Measurements from ENCODE around the gene REEP3. TPM values are rescaled to one million over a fixed set of nuclear protein-coding genes. Genes with fewer than 3 reads are reported as not detected.

REEP3 gene
- total and polyA plus RNA-seq, 4 donors = 20.9 to 74.3 (median 43.1) TPM

DNA sequence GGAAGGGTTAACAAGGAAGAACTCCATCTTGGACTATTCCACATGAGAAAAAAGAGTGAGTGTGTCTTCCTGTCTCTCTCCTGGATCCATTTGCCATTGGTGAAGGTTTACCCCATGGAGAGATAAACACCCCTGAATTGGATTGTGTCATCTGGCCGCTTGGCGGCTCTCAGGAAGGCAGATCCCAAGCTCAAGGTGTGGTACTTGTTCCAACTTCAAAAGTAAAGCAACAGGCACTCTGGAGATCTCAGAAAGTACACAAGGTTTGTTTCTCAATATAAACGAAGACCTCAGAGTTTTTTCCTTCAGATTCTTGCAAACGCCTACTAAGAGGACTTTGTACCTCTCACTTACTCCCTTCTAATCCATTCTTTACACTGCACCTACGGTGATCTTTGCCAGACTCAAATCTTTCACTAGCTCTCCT is 116.7 kb downstream of the REEP3 start:
- Histone ChIP-seq H3K4me1 (ENCODE audit: control insufficient read depth in 1 of 2, insufficient read depth in 2 of 2, low read length in 2 of 2) (no peaks in the 10 kb centered on the region), H3K9me3 (ENCODE audit: control insufficient read depth, low read length) (no peaks in the 10 kb centered on the region), H3K27ac (ENCODE audit: low read depth in 1 of 2, low read length in 2 of 2) (no peak overlapping the region), H3K36me3 (ENCODE audit: control insufficient read depth in 1 of 2, insufficient read depth in 2 of 2, low read length in 1 of 2) (no peaks in the 10 kb centered on the region), H3K4me3 (ENCODE audit: low read length in 2 of 2) (no peak overlapping the region), H3K27me3 (ENCODE audit: control insufficient read depth in 1 of 2, insufficient read depth in 2 of 2, low read length in 1 of 2) (no peaks in the 10 kb centered on the region)
- intact Hi-C loops (cut with DNase I) = loop anchor here (10.0 kb wide), 3 partner anchors 177 to 473 kb away; no protein-coding TSS in a partner anchor
- DNase-seq (no peak), ATAC-seq (ENCODE audit: low FRiP score) (no peak)
- 88% methylated on average over 5 of the region's 5 CpGs for WGBS, 2 donors

- no peaks in the 10 kb centered on the region for H3K27me3 ChIP-seq (ENCODE audit: control insufficient read depth in 1 of 2, insufficient read depth in 2 of 2, low read length in 1 of 2)
- H3K9me3 ChIP-seq (ENCODE audit: control insufficient read depth, low read length) = no peaks in the 10 kb centered on the region
- ATAC-seq (ENCODE audit: low FRiP score) (no peak), DNase-seq (no peak)
- no peaks in the 10 kb centered on the region for H3K4me1 ChIP-seq (ENCODE audit: control insufficient read depth in 1 of 2, insufficient read depth in 2 of 2, low read length in 2 of 2)
- intact Hi-C loops (cut with DNase I) = no loop called here
- no peaks in the 10 kb centered on the region for H3K36me3 ChIP-seq (ENCODE audit: control insufficient read depth in 1 of 2, insufficient read depth in 2 of 2, low read length in 1 of 2)
- no peak overlapping the region for H3K4me3 ChIP-seq (ENCODE audit: low read length in 2 of 2)
- no peak overlapping the region for H3K27ac ChIP-seq (ENCODE audit: low read depth in 1 of 2, low read length in 2 of 2)
Measured at GRCh38 chr10:63641366-63641765, 120.2 kb downstream of the REEP3 start.

GRCh38 chr10:63641799-63642198 is 120.6 kb downstream of the REEP3 start:
- DNase-seq (no peak), ATAC-seq (ENCODE audit: low FRiP score) (no peak)
- Histone ChIP-seq H3K4me3 (ENCODE audit: low read length in 2 of 2) (no peak overlapping the region), H3K27me3 (ENCODE audit: control insufficient read depth in 1 of 2, insufficient read depth in 2 of 2, low read length in 1 of 2) (no peaks in the 10 kb centered on the region), H3K9me3 (ENCODE audit: control insufficient read depth, low read length) (no peaks in the 10 kb centered on the region), H3K4me1 (ENCODE audit: control insufficient read depth in 1 of 2, insufficient read depth in 2 of 2, low read length in 2 of 2) (no peaks in the 10 kb centered on the region), H3K36me3 (ENCODE audit: control insufficient read depth in 1 of 2, insufficient read depth in 2 of 2, low read length in 1 of 2) (no peaks in the 10 kb centered on the region), H3K27ac (ENCODE audit: low read depth in 1 of 2, low read length in 2 of 2) (no peak overlapping the region)
- WGBS, 2 donors = 97 to 98% methylated on average over 5 of the region's 5 CpGs
- intact Hi-C loops (cut with DNase I) = no loop called here

GRCh38 chr10:63642808-63643207 is 121.6 kb downstream of the REEP3 start:
- Histone ChIP-seq H3K9me3 (ENCODE audit: control insufficient read depth, low read length) (no peaks in the 10 kb centered on the region), H3K27ac (ENCODE audit: low read depth in 1 of 2, low read length in 2 of 2) (no peak overlapping the region), H3K4me1 (ENCODE audit: control insufficient read depth in 1 of 2, insufficient read depth in 2 of 2, low read length in 2 of 2) (no peaks in the 10 kb centered on the region), H3K27me3 (ENCODE audit: control insufficient read depth in 1 of 2, insufficient read depth in 2 of 2, low read length in 1 of 2) (no peaks in the 10 kb centered on the region), H3K36me3 (ENCODE audit: control insufficient read depth in 1 of 2, insufficient read depth in 2 of 2, low read length in 1 of 2) (no peaks in the 10 kb centered on the region), H3K4me3 (ENCODE audit: low read length in 2 of 2) (no peak overlapping the region)
- intact Hi-C loops (cut with DNase I) = no loop called here
- 90 to 91% methylated on average over 5 of the region's 5 CpGs for WGBS, 2 donors
- no peak for DNase-seq
- no peak for ATAC-seq (ENCODE audit: low FRiP score)

DNA sequence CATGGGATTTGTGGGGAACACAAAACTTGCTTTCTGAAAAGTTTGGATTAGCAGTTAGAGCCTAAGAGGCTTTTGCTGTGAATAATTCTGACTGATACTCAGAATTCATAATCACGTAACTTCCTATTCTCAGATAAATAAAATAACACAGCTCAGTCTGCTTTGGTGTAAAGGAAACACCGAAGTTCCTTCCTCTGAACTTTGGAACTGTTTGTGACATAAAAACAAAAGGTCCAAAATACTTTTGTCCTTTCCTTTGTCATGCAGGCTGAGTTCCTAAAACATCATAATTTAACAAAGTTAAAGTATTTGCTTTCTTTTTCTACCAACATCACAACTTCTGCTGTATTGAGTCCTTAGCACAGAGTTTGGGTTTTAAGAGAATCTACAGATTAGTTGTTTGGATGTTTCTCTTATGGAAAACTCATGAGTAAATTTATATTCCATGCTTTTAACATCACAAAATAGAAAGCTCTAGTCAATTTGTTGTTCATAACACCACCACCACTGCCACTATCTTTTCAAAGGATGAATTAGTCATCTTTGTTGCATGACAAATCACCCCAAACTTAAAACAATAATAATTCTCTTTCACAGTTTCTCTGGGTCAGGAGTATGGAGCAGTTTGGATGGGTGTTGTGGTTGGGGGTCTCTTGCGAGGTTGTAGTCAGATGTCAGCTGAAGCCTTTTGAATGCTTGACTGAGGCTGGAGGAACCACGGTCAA is 123.4 kb downstream of the REEP3 start:
- ATAC-seq (ENCODE audit: low FRiP score) (no peak), DNase-seq (no peak)
- no peaks in the 10 kb centered on the region for H3K9me3 ChIP-seq (ENCODE audit: control insufficient read depth, low read length)
- H3K4me3 ChIP-seq (ENCODE audit: low read length in 2 of 2) = no peak overlapping the region
- no peaks in the 10 kb centered on the region for H3K4me1 ChIP-seq (ENCODE audit: control insufficient read depth in 1 of 2, insufficient read depth in 2 of 2, low read length in 2 of 2)
- H3K36me3 ChIP-seq (ENCODE audit: control insufficient read depth in 1 of 2, insufficient read depth in 2 of 2, low read length in 1 of 2) = no peaks in the 10 kb centered on the region
- WGBS, 2 donors = 49 to 50% methylated on average over 4 of the region's 4 CpGs
- intact Hi-C loops (cut with DNase I) = no loop called here
- H3K27ac ChIP-seq (ENCODE audit: low read depth in 1 of 2, low read length in 2 of 2) = no peak overlapping the region
- no peaks in the 10 kb centered on the region for H3K27me3 ChIP-seq (ENCODE audit: control insufficient read depth in 1 of 2, insufficient read depth in 2 of 2, low read length in 1 of 2)

DNA sequence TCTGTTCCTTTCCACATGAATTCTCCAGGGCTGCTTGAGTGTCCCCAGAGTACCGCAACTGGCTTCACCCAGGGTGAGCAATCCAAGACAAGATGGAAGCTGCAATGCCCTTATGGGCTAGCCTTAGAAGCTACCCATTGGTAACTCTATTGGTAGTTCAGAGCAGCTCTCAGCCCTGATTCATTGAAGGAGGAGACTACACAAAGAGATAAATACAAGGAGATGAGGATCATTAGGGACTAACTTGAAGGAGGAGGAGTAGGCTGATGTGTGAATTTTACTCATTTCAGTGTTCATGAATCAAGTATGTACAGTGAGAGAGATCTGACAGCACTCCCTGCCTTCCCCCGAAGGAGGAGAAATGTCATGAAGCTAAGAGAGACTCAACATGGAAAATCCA is 124.0 kb downstream of the REEP3 start:
- 88 to 95% methylated on average over 2 of the region's 2 CpGs for WGBS, 2 donors
- no peaks in the 10 kb centered on the region for H3K27me3 ChIP-seq (ENCODE audit: control insufficient read depth in 1 of 2, insufficient read depth in 2 of 2, low read length in 1 of 2)
- intact Hi-C loops (cut with DNase I) = no loop called here
- DNase-seq (no peak), ATAC-seq (ENCODE audit: low FRiP score) (no peak)
- H3K36me3 ChIP-seq (ENCODE audit: control insufficient read depth in 1 of 2, insufficient read depth in 2 of 2, low read length in 1 of 2) = no peaks in the 10 kb centered on the region
- H3K4me3 ChIP-seq (ENCODE audit: low read length in 2 of 2) = no peak overlapping the region
- no peak overlapping the region for H3K27ac ChIP-seq (ENCODE audit: low read depth in 1 of 2, low read length in 2 of 2)
- H3K4me1 ChIP-seq (ENCODE audit: control insufficient read depth in 1 of 2, insufficient read depth in 2 of 2, low read length in 2 of 2) = no peaks in the 10 kb centered on the region
- H3K9me3 ChIP-seq (ENCODE audit: control insufficient read depth, low read length) = no peaks in the 10 kb centered on the region

DNA sequence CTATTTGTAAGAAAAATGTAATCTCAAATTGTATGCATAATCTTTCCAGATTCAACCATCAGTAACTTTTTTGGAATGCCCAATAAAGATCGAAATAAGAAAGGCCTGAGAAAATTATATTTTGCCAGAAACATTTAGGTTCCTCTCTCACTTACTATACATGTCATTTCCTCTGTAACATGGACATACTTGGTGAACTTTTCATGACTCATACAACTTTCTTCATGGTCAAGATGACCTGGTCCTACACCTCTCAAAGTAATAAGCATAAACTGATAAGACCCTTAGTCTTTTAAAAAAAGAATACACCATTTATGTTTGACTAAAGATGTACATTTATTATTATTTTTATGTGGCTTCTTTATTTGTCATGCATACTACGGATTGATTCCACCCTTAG is 125.3 kb downstream of the REEP3 start:
- no peak for ATAC-seq (ENCODE audit: low FRiP score)
- Histone ChIP-seq H3K27me3 (ENCODE audit: control insufficient read depth in 1 of 2, insufficient read depth in 2 of 2, low read length in 1 of 2) (no peaks in the 10 kb centered on the region), H3K27ac (ENCODE audit: low read depth in 1 of 2, low read length in 2 of 2) (no peak overlapping the region), H3K4me1 (ENCODE audit: control insufficient read depth in 1 of 2, insufficient read depth in 2 of 2, low read length in 2 of 2) (no peaks in the 10 kb centered on the region), H3K4me3 (ENCODE audit: low read length in 2 of 2) (no peak overlapping the region), H3K36me3 (ENCODE audit: control insufficient read depth in 1 of 2, insufficient read depth in 2 of 2, low read length in 1 of 2) (no peaks in the 10 kb centered on the region), H3K9me3 (ENCODE audit: control insufficient read depth, low read length) (no peaks in the 10 kb centered on the region)
- intact Hi-C loops (cut with DNase I) = no loop called here
- 90 to 95% methylated on average over 2 of the region's 2 CpGs for WGBS, 2 donors
- no peak for DNase-seq

DNA sequence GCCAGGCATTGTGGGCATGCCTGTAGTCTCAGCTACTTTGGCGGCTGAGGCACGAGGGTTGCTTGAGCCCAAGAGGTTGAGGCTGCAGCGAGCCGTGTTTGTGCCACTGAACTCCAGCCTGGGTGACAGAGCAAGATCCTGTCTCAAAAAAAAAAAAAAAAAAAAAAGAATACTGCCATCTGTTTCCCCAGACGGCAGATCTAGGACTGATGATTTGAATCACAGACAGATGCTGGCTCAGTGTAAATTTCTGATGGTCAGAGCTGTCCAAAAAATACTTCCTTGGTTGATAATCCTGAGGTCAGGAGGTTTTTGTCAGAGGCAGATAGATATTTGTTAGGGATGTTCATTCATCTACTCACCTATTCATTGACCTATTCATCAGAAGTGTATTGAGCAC is 130.7 kb downstream of the REEP3 start:
- H3K36me3 ChIP-seq (ENCODE audit: control insufficient read depth in 1 of 2, insufficient read depth in 2 of 2, low read length in 1 of 2) = no peaks in the 10 kb centered on the region
- H3K4me1 ChIP-seq (ENCODE audit: control insufficient read depth in 1 of 2, insufficient read depth in 2 of 2, low read length in 2 of 2) = no peaks in the 10 kb centered on the region
- ATAC-seq (ENCODE audit: low FRiP score) (no peak), DNase-seq (no peak)
- H3K27me3 ChIP-seq (ENCODE audit: control insufficient read depth in 1 of 2, insufficient read depth in 2 of 2, low read length in 1 of 2) = no peaks in the 10 kb centered on the region
- H3K27ac ChIP-seq (ENCODE audit: low read depth in 1 of 2, low read length in 2 of 2) = no peak overlapping the region
- 68 to 81% methylated on average over 5 of the region's 5 CpGs for WGBS, 2 donors
- intact Hi-C loops (cut with DNase I) = no loop called here
- H3K4me3 ChIP-seq (ENCODE audit: low read length in 2 of 2) = no peak overlapping the region
- H3K9me3 ChIP-seq (ENCODE audit: control insufficient read depth, low read length) = no peaks in the 10 kb centered on the region

DNA sequence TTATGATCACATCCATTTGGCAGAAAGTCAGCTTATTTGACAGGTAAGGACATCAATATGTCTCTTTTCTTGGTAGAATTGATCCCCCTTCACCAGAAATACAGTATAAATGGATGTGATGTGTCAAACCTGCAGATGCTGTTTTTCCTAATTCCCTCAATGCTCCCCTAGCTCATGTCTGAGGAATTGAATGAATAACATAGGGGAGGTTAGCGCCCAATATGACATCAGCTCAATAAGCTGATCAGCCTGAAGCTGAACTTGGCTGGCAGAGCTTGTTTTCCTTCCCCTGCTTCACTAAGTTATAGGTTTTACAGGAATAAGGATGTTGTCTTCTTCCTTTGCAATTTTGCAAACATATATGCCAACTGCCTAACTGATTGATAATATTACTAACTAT is 132.5 kb downstream of the REEP3 start:
- ATAC-seq (ENCODE audit: low FRiP score) (no peak), DNase-seq (no peak)
- H3K4me1 ChIP-seq (ENCODE audit: control insufficient read depth in 1 of 2, insufficient read depth in 2 of 2, low read length in 2 of 2) = no peaks in the 10 kb centered on the region
- H3K27ac ChIP-seq (ENCODE audit: low read depth in 1 of 2, low read length in 2 of 2) = no peak overlapping the region
- intact Hi-C loops (cut with DNase I) = no loop called here
- 86 to 100% methylated on average over 1 of the region's 1 CpG for WGBS, 2 donors
- H3K9me3 ChIP-seq (ENCODE audit: control insufficient read depth, low read length) = no peaks in the 10 kb centered on the region
- H3K27me3 ChIP-seq (ENCODE audit: control insufficient read depth in 1 of 2, insufficient read depth in 2 of 2, low read length in 1 of 2) = no peaks in the 10 kb centered on the region
- no peak overlapping the region for H3K4me3 ChIP-seq (ENCODE audit: low read length in 2 of 2)
- no peaks in the 10 kb centered on the region for H3K36me3 ChIP-seq (ENCODE audit: control insufficient read depth in 1 of 2, insufficient read depth in 2 of 2, low read length in 1 of 2)

All from aorta (tissue), 5 donors.